Measurements from ENCODE around the gene ZNF230. TPM values are rescaled to one million over a fixed set of nuclear protein-coding genes. Genes with fewer than 3 reads are reported as not detected.

ZNF230 gene
- total and polyA plus RNA-seq, 2 donors (not counting 3 experiments of a cell fraction or from before 2014, with no cell fraction given), result 1.4 to 2.9 TPM

DNA sequence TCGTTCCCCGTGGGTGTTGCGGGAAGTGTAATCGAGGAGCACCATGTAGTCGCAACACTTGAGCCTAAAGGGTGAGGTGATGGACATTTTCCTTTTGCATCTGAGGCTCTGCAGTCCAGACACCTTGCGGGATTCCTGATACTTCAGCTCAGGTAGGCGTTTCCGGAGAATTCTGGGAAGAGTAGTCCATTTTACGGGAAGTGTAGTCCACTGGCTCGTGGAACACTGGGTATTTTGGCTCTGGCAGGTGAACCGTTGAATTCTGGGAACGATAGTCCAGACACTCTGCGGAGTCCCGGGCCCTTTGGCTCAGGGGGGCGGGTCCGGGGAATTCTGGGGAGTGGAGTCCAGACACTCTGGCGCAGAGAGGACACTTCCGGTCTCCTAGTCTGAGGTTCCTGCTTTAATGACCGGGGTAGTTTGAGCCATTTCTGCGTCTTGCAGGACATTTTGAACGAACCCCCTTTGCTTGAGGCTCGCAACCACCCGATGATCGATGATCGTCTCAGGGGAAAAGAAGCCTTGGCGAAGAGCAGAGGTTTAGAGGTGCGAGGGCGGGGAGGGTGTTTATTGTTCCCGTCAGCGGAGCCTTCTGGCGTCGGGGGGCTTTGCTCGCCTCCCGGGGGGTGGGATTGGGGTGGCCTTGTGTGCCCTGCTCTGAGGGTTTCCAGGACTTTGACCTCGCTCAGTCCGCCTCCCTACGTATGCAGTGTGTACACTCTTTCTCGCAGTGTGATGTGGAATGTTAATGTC lies 49.1 kb downstream of the ZNF230 start, which contains the start of gene ZNF223:
Gene ZNF223, plus strand, starts transcription at position 387 of the 753 bp plus-strand sequence. CDS start 3,141 bp downstream, outside the sequence.
- peaks cover 4 to 9% of the 10 kb centered on the region in 2 experiments for H3K27me3 ChIP-seq (ENCODE audit: control insufficient read depth in 2 of 2, insufficient read depth in 2 of 2, low read length in 2 of 2)
- H2AFZ ChIP-seq (ENCODE audit: low read depth, low read length), result peak within 1 kb of the TSS; percentile 70
- no peak for TF ChIP-seq MYC (IDR thresholded peaks at IDR 0.05; ENCODE audit: low read depth, low read length)
- TF ChIP-seq POLR2A (IDR thresholded peaks at IDR 0.05; ENCODE audit: low read depth, low read length), result peak; percentile 53
- TF ChIP-seq JUN (IDR thresholded peaks at IDR 0.05; ENCODE audit: borderline replicate concordance, insufficient read depth, insufficient read length, low read depth), result no peak
- TF ChIP-seq, protein P1, sequence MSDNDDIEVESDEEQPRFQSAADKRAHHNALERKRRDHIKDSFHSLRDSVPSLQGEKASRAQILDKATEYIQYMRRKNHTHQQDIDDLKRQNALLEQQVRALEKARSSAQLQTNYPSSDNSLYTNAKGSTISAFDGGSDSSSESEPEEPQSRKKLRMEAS (IDR thresholded peaks at IDR 0.05; ENCODE audit: insufficient read depth, insufficient read length), result no peak
- peak; percentile 33 for TF ChIP-seq POLR2AphosphoS5 (IDR thresholded peaks at IDR 0.05; ENCODE audit: insufficient read depth, low read depth, low read length)
- TF ChIP-seq, protein P2, sequence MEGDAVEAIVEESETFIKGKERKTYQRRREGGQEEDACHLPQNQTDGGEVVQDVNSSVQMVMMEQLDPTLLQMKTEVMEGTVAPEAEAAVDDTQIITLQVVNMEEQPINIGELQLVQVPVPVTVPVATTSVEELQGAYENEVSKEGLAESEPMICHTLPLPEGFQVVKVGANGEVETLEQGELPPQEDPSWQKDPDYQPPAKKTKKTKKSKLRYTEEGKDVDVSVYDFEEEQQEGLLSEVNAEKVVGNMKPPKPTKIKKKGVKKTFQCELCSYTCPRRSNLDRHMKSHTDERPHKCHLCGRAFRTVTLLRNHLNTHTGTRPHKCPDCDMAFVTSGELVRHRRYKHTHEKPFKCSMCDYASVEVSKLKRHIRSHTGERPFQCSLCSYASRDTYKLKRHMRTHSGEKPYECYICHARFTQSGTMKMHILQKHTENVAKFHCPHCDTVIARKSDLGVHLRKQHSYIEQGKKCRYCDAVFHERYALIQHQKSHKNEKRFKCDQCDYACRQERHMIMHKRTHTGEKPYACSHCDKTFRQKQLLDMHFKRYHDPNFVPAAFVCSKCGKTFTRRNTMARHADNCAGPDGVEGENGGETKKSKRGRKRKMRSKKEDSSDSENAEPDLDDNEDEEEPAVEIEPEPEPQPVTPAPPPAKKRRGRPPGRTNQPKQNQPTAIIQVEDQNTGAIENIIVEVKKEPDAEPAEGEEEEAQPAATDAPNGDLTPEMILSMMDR (IDR thresholded peaks at IDR 0.05; ENCODE audit: extremely low read depth in 1 of 2, insufficient read depth in 1 of 2, low read depth in 1 of 2, low read length in 2 of 2), result no peak
- FAIRE-seq (peak; percentile 96), DNase-seq (ENCODE audit: low read depth, low spot score) (peak; percentile 91)
- no TSS peak for BruUV-seq (replicated peaks)
- intact Hi-C loops (cut with micrococcal nuclease), result loop anchor here (1.0 to 5.0 kb wide), 7 partner anchors 20 to 161 kb away; partner anchors contain the start of genes ZNF155, ZNF222, ZNF224 and ZNF225
- ChIA-PET CTCF (interaction anchor here (0.8 kb wide), 1 partner anchor 101 kb away, joined by 3 read pairs; the partner anchor contains the start of gene ZNF221), POLR2A (no interaction called here)
- dilution Hi-C loops (cut with MboI; ENCODE audit: extremely low pct_ligation_motif_present, low sequenced_read_pairs), result no loop called here
- H3K4me3 ChIP-seq (replicated peaks in 1 of 3; ENCODE audit: insufficient read depth in 1 of 3, low read depth in 1 of 3, low read length in 3 of 3), result peak within 1 kb of the TSS; percentile 48 to 64 (median 61)
- H3K36me3 ChIP-seq (ENCODE audit: control insufficient read depth in 2 of 2, extremely low read depth in 1 of 2, insufficient read depth in 2 of 2, low read length in 2 of 2), result no peaks in the 10 kb centered on the region
- no peaks in the 10 kb centered on the region for H3K9me1 ChIP-seq (replicated peaks; ENCODE audit: control insufficient read depth, extremely low read depth, insufficient read depth, low read length)
- no peaks in the 10 kb centered on the region for H3K79me2 ChIP-seq (ENCODE audit: control insufficient read depth, insufficient read depth, low read length)
- no peak within 1 kb of the TSS for H3K27ac ChIP-seq (ENCODE audit: insufficient read depth, low read depth, low read length)
- H4K20me1 ChIP-seq (replicated peaks; ENCODE audit: control insufficient read depth, extremely low read depth, insufficient read depth, low read length), result no peaks in the 10 kb centered on the region
- H3K9ac ChIP-seq (replicated peaks; ENCODE audit: extremely low read depth, insufficient read depth, low read length), result peak within 1 kb of the TSS; percentile 60
- no peaks in the 10 kb centered on the region for H3K9me3 ChIP-seq (replicated peaks; ENCODE audit: control insufficient read depth, insufficient read depth, low read length)
- H3K4me2 ChIP-seq (ENCODE audit: insufficient read depth, low read length), result peak within 1 kb of the TSS; percentile 74
- H3K4me1 ChIP-seq (ENCODE audit: control insufficient read depth, extremely low read depth, insufficient read depth, low read length), result peaks cover 11% of the 10 kb centered on the region

Data from endothelial cell of umbilical vein (primary cell).